ENCODE measurements around the gene LYPD1. TPM values are rescaled to one million over a fixed set of nuclear protein-coding genes. Genes with fewer than 3 reads are reported as not detected.

LYPD1 gene
- 2.4 and 3.9 TPM in 2 replicates for total RNA-seq

DNA sequence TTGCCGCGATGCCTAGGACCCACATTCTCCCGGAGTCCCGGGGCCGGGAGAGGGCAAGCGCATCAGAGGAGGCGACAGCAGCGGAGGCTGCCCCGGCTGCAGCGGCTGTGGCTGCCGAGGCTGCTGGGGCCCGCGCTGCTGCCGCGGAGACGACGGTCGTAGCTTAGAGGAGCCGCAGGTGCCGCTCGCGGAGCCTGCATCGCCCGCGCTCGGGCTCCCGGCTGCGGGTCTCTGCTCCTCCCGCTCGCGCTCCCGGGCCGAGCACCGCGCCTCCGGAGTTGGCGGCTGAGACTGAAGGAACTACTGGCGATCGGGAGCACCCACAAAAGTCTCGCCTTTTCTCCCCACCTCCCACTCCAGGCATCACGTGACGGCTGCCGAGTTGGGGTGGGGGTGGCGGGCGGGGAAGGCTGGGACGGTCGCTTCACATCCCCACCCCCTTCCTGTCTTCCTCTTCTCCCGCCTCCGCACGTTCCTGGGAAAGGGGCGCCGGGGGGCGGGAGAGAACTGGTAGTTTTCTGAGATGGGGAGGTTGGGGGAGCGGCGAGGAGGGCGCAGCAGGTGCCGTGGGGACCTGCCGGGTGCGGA is at the start of gene LYPD1:
TSS of gene LYPD1 (minus strand) at position 298 of the 588 bp plus-strand sequence. CDS start at position 25, 273 bp downstream.

